Heart right ventricle (tissue), 16 donors: ENCODE data around the gene KRT86. TPM values are rescaled to one million over a fixed set of nuclear protein-coding genes. Genes with fewer than 3 reads are reported as not detected.

Experiments used
- ATAC-seq, 8 donors: fragments of 200-7000 bp; cut with Tn5 transposase; one replicate each; pipeline ENCODE4 v1.9.1; 2020; ENCODE audit warnings: mild to moderate bottlenecking in 8 of 8, moderate library complexity in 8 of 8, moderate number of reproducible peaks in 1 of 8
- DNase-seq, 2 donors: peaks; one replicate each; pipeline ENCODE4 v3.0.0-alpha.2; 2020
- H3K27ac ChIP-seq, 10 donors: fragments of 200-600 bp; sonication (generic) in 2 of 10; one replicate each; pipeline versions ENCODE4 v1.5.0 to v1.8.0; 2020 to 2022; ENCODE audit warnings: mild to moderate bottlenecking in 3 of 10
- H3K27me3 ChIP-seq, 7 donors: fragments of 200-600 bp; one replicate each; pipeline ENCODE4 v1.8.0; 2021 to 2022; ENCODE audit warnings: mild to moderate bottlenecking in 2 of 7
- H3K36me3 ChIP-seq, 9 donors: fragments of 200-600 bp; sonication (generic) in 1 of 9; one replicate each; pipeline versions ENCODE4 v1.5.0 to v1.8.0; 2020 to 2022; ENCODE audit warnings: mild to moderate bottlenecking in 2 of 9
- H3K4me1 ChIP-seq, 9 donors: fragments of 200-600 bp; sonication (generic) in 1 of 9; one replicate each; pipeline versions ENCODE4 v1.5.0 to v1.8.0; 2020 to 2022; ENCODE audit warnings: mild to moderate bottlenecking in 4 of 9
- H3K4me3 ChIP-seq, 10 donors: fragments of 200-600 bp; sonication (generic) in 2 of 10; one replicate each; pipeline versions ENCODE4 v1.5.0 to v1.8.0; 2020 to 2022; ENCODE audit warnings: mild to moderate bottlenecking in 7 of 10, moderate library complexity in 2 of 10
- H3K9me3 ChIP-seq, 11 donors: fragments of 200-600 bp in 10 of 11; sonication (generic) in 2 of 11; one replicate each; pipeline versions ENCODE4 v1.5.0 to v1.8.0; 2013 to 2022; ENCODE audit warnings: mild to moderate bottlenecking in 2 of 11, control low read depth in 1 of 11, moderate library complexity in 1 of 11
- CTCF ChIP-seq, 9 donors: fragments of 200-600 bp; sonication (generic) in 2 of 9; IDR thresholded peaks; one replicate each; pipeline versions ENCODE4 v1.5.0 to v1.8.0; 2021 to 2022; ENCODE audit warnings: antibody characterized with exemption in 9 of 9, mild to moderate bottlenecking in 5 of 9, moderate library complexity in 1 of 9
- WGBS, 2 donors: extraction: QIAGEN DNeasy Blood & Tissue Kit; methylation state at CpG; one replicate each; pipeline ENCODE4 v1.1.7; 2013; ENCODE audit warnings: inconsistent platforms in 1 of 2; 5-methylcytosine and 5-hydroxymethylcytosine counted together
- intact Hi-C, 10 donors: fragments of 100-400 bp; cut with DNase I; formaldehyde crosslinking; loops; one replicate each; pipeline versions ENCODE4 v1.11.1 to v1.14.2; 2022
- polyA plus RNA-seq, 2 donors: library from polyadenylated mRNA; stranded (reverse); fragments of 200-250 nt; gene quantifications; one replicate each; pipeline ENCODE4 v1.2.3, GENCODE V29; 2013
- total RNA-seq, 10 donors: library from RNA; stranded (reverse); fragmentation: NEBNext Ultra II Directional in 3 of 10; extraction: Animal tissue kit (Norgen Biotek cat#: 25700) in 3 of 10; gene quantifications; one replicate each; pipeline versions ENCODE4 v1.2.1 to v1.2.4, GENCODE V29; 2021 to 2023
- donor health status: Arrhythmogenic right ventricular cardiomyopathy.
- donor health status: ischemic (EF 13 %, LVEDD 7.1; RV severe dilation, severe dysfunction).
- donor health status: healthy with polysubstance abuse.
- donor health status: DM: no; HTN: yes; CAD: no.
- donor health status: DM: no; HTN: no; CAD: no.
- donor health status: ischemic (EF 25% LVEDD 6.9; RV normal size, moderate dysfunction).
- donor health status: ischemic (EF 25% LVEDD 5.7; RV mildly dilated, moderate dysfunction).
- donor health status: healthy.
- donor health status: DM: yes; HTN: yes; CAD: no.
- donor health status: Ischemic cardiomyopathy.
- donor health status: ischemic (EF 35%, LVEDD 5.7; RV mildly dilated, moderate dysfunction).
- donor health status: nonischemic (EF 11% LVEDD 7.7; RV severe dilation, severe dysfunction).
- donor health status: DM: yes; HTN: yes; CAD: no.
- donor health status: PGD.
- donor health status: ischemic (EF 29% LVEDD 5.4; RV normal size, mild dysfunction).
- donor health status: nonischemic (EF 23%, LVEDD 6.1; RV moderate dilation, normal function).

The KRT86 gene
- total and polyA plus RNA-seq, 12 donors, result 0.01 to 0.19 TPM; not detected in 10

GRCh38 chr12:52247622-52248540 lies 26.6 kb upstream of the KRT86 start:
- peaks cover 0 to 30% (median 19%) of the 10 kb centered on the region in 7 donors for H3K27me3 ChIP-seq
- no peaks in the 10 kb centered on the region for H3K9me3 ChIP-seq
- peaks cover 0 to 39% (median 26%) of the 10 kb centered on the region in 9 donors for H3K4me1 ChIP-seq
- intact Hi-C loops, result no loop called here
- no peaks in the 10 kb centered on the region for H3K36me3 ChIP-seq
- no peak overlapping the region for H3K4me3 ChIP-seq
- DNase-seq, result no peak
- no peak overlapping the region for H3K27ac ChIP-seq
- WGBS, 2 donors, result 82 to 88% methylated on average over 10 of the region's 10 CpGs
- no peak for ATAC-seq
- no peak for TF ChIP-seq CTCF (IDR thresholded peaks at IDR 0.05)

- no peak for TF ChIP-seq CTCF (IDR thresholded peaks at IDR 0.05)
- peak; percentile 58 to 61 for DNase-seq
- H3K4me1 ChIP-seq, result peaks cover 0 to 33% (median 23%) of the 10 kb centered on the region in 9 donors
- no peak overlapping the region for H3K4me3 ChIP-seq
- no peaks in the 10 kb centered on the region for H3K36me3 ChIP-seq
- H3K9me3 ChIP-seq, result no peaks in the 10 kb centered on the region
- peak overlapping the region in 1 of 10 donors; percentile 9 for H3K27ac ChIP-seq
- intact Hi-C loops, result no loop called here
- WGBS, 2 donors, result 72 to 75% methylated on average over 18 of the region's 18 CpGs
- peak; percentile 47 to 91 (median 72) for ATAC-seq
- H3K27me3 ChIP-seq, result peaks cover 0 to 37% (median 21%) of the 10 kb centered on the region in 7 donors
Observed at GRCh38 chr12:52248541-52249461, 25.6 kb upstream of the KRT86 start.

- no peak for ATAC-seq
- no peaks in the 10 kb centered on the region for H3K9me3 ChIP-seq
Observed at GRCh38 chr12:52249511-52250047, 24.9 kb upstream of the KRT86 start.

More at GRCh38 chr12:52249511-52250047, 24.9 kb upstream of the KRT86 start:
- H3K4me3 ChIP-seq, result no peak overlapping the region
- intact Hi-C loops, result no loop called here
- no peak for TF ChIP-seq CTCF (IDR thresholded peaks at IDR 0.05)
- H3K27me3 ChIP-seq, result peaks cover 0 to 45% (median 27%) of the 10 kb centered on the region in 7 donors
- DNase-seq, result no peak
- no peaks in the 10 kb centered on the region for H3K36me3 ChIP-seq
- WGBS, 2 donors, result 82 to 85% methylated on average over 2 of the region's 2 CpGs
- H3K27ac ChIP-seq, result no peak overlapping the region
- peaks cover 0 to 26% (median 15%) of the 10 kb centered on the region in 9 donors for H3K4me1 ChIP-seq
